Raji (cell line): Measurements from ENCODE around the gene SLC4A11.

ENCODE experiments used
- POLR2A ChIP-seq: IDR thresholded peaks from 2 replicates; pipeline ENCODE4 v1.6.1; 2011; ENCODE audit warnings: low read depth, low read length, control low read depth; ENCODE audit not compliant: insufficient read depth

SLC4A11 gene

GRCh38 chr20:3237011-3237957 lies 1.7 kb downstream of the SLC4A11 start:
- TF ChIP-seq POLR2A = no peak

GRCh38 chr20:3235666-3236324 lies 3.2 kb downstream of the SLC4A11 start:
- TF ChIP-seq POLR2A = no peak

GRCh38 chr20:3233991-3234498 lies 4.9 kb downstream of the SLC4A11 start:
- no peak for TF ChIP-seq POLR2A

GRCh38 chr20:3233131-3233990 lies 5.6 kb downstream of the SLC4A11 start:
- TF ChIP-seq POLR2A = no peak

GRCh38 chr20:3231889-3232588 lies 7.0 kb downstream of the SLC4A11 start:
- no peak for TF ChIP-seq POLR2A

- TF ChIP-seq POLR2A = no peak
These were observed 7.9 kb downstream of the SLC4A11 start for GRCh38 chr20:3231116-3231515.

- no peak for TF ChIP-seq POLR2A
These were observed 9.2 kb downstream of the SLC4A11 start for GRCh38 chr20:3229798-3230197.

- TF ChIP-seq POLR2A = no peak
These were observed 9.8 kb downstream of the SLC4A11 start for GRCh38 chr20:3229158-3229557.

- TF ChIP-seq POLR2A = no peak
These were observed 10.3 kb downstream of the SLC4A11 start for GRCh38 chr20:3228750-3229032.

- TF ChIP-seq POLR2A = no peak
These were observed 10.8 kb downstream of the SLC4A11 start for GRCh38 chr20:3227936-3228749.

- no peak for TF ChIP-seq POLR2A
These were observed 11.5 kb downstream of the SLC4A11 start for GRCh38 chr20:3227506-3227905.

- TF ChIP-seq POLR2A = no peak
These were observed 12.1 kb downstream of the SLC4A11 start for GRCh38 chr20:3226864-3227263.

- no peak for TF ChIP-seq POLR2A
These were observed 12.9 kb downstream of the SLC4A11 start for GRCh38 chr20:3226093-3226492.
